ENCODE measurements around the gene MRPL21.
A peak's percentile ranks its signal among the peaks of the same experiment; 100 is the strongest.

MRPL21 gene

GRCh38 chr11:68903288-68904247 lies at the start of gene MRPL21, which contains the start of gene IGHMBP2:
TSS of gene MRPL21 (minus strand) at chr11:68903832. CDS start at chr11:68903810, 22 bp downstream.
TSS of gene IGHMBP2 (plus strand) at chr11:68903891. CDS start at chr11:68903953, 62 bp downstream.
- DNase-seq (ENCODE audit: low read depth in 2 of 2), result peak; percentile 68 to 77

GRCh38 chr11:68950762-68951161 lies 47.1 kb upstream of the MRPL21 start:
- DNase-seq (ENCODE audit: low read depth in 2 of 2), result no peak

- DNase-seq (ENCODE audit: low read depth in 2 of 2), result no peak
These were observed 46.6 kb upstream of the MRPL21 start for GRCh38 chr11:68950270-68950669.

GRCh38 chr11:68948935-68949334 lies 45.3 kb upstream of the MRPL21 start:
- DNase-seq (ENCODE audit: low read depth in 2 of 2), result no peak

- no peak for DNase-seq (ENCODE audit: low read depth in 2 of 2)
These were observed 44.9 kb upstream of the MRPL21 start for GRCh38 chr11:68948496-68948895.

- no peak for DNase-seq (ENCODE audit: low read depth in 2 of 2)
These were observed 43.5 kb upstream of the MRPL21 start for GRCh38 chr11:68947151-68947550.

GRCh38 chr11:68946416-68947090 lies 42.9 kb upstream of the MRPL21 start:
- DNase-seq (ENCODE audit: low read depth in 2 of 2), result no peak

- no peak for DNase-seq (ENCODE audit: low read depth in 2 of 2)
These were observed 39.2 kb upstream of the MRPL21 start for GRCh38 chr11:68942751-68943271.

GRCh38 chr11:68942095-68942620 lies 38.5 kb upstream of the MRPL21 start:
- DNase-seq (ENCODE audit: low read depth in 2 of 2), result no peak

- no peak for DNase-seq (ENCODE audit: low read depth in 2 of 2)
These were observed 37.9 kb upstream of the MRPL21 start for GRCh38 chr11:68941324-68942094.

- DNase-seq (ENCODE audit: low read depth in 2 of 2), result no peak
These were observed 37.2 kb upstream of the MRPL21 start for GRCh38 chr11:68940651-68941323.

- no peak for DNase-seq (ENCODE audit: low read depth in 2 of 2)
These were observed 36.2 kb upstream of the MRPL21 start for GRCh38 chr11:68939583-68940555.

GRCh38 chr11:68938816-68939582 lies 35.4 kb upstream of the MRPL21 start:
- no peak for DNase-seq (ENCODE audit: low read depth in 2 of 2)

GRCh38 chr11:68938088-68938487 lies 34.5 kb upstream of the MRPL21 start:
- no peak for DNase-seq (ENCODE audit: low read depth in 2 of 2)

GRCh38 chr11:68936676-68937620 lies 33.3 kb upstream of the MRPL21 start:
- DNase-seq (ENCODE audit: low read depth in 2 of 2), result no peak

GRCh38 chr11:68936358-68936636 lies 32.7 kb upstream of the MRPL21 start:
- DNase-seq (ENCODE audit: low read depth in 2 of 2), result no peak

- no peak for DNase-seq (ENCODE audit: low read depth in 2 of 2)
These were observed 32.1 kb upstream of the MRPL21 start for GRCh38 chr11:68935516-68936357.

Measured in stimulated activated CD8-positive, alpha-beta memory T cell treated with anti-CD3 and anti-CD28 coated beads, Interleukin-7, amount 100 ng/mL, for 1 hour (primary cell).